HepG2 (cell line): ENCODE data around the gene CELF2. TPM values are rescaled to one million over a fixed set of nuclear protein-coding genes. Genes with fewer than 3 reads are reported as not detected.

ENCODE experiments used
- ATAC-seq: fragments of 200-7000 bp; cut with Tn5 transposase; 3 replicates; pipeline ENCODE4 v1.9.1; 2020; ENCODE audit warnings: mild to moderate bottlenecking, moderate library complexity
- BruUV-seq: library from RNA; stranded (reverse); fragments of 400-500 nt; replicated peaks from 2 replicates; lab custom pipeline; 2021; lab: Mats Ljungman, UMichigan
- CTCF ChIA-PET: fragments of 300-600 bp; formaldehyde crosslinking; extraction: SDS; loops from one replicate; lab custom pipeline; 2021; ENCODE audit warnings: low total read pairs, inconsistent platforms, low intra/inter-chr PET ratio; lab: Yijun Ruan, JAX
- POLR2A ChIA-PET: fragments of 350-600 bp; sonication (Branson Sonifier 250); formaldehyde crosslinking; loops from one replicate; lab custom pipeline; 2020; ENCODE audit warnings: antibody characterized with exemption, inconsistent platforms; lab: Yijun Ruan, JAX
- DNase-seq: peaks from one replicate; pipeline ENCODE4 v3.0.0-alpha.2; 2015; ENCODE audit warnings: low spot score
- FAIRE-seq: peaks from 3 replicates; lab custom pipeline; 2011; peaks lifted over from hg19 to GRCh38; lab: Jason Lieb, UNC
- H2AFZ ChIP-seq: one replicate; pipeline ENCODE4 v1.6.1; 2011; ENCODE audit warnings: low read length, inconsistent platforms
- H3K27ac ChIP-seq: fragments of 300-600 bp; 3 replicates; pipeline ENCODE4 v1.8.0; 2011; ENCODE audit warnings: mixed run types, mild to moderate bottlenecking, mixed read lengths, low read length, inconsistent platforms; ENCODE audit not compliant: insufficient read depth; ENCODE audit errors: extremely low read length
- H3K27me3 ChIP-seq, 2 experiments: fragments of 200-600 bp in 1 of 2; 2 replicates in 1 of 2; 3 replicates in 1 of 2; pipeline versions ENCODE4 v1.6.0 to v1.8.0; 2011; ENCODE audit warnings: low read length in 2 of 2, mild to moderate bottlenecking in 2 of 2, moderate library complexity in 2 of 2, inconsistent platforms in 1 of 2; ENCODE audit not compliant: insufficient read depth in 2 of 2, control insufficient read depth in 1 of 2
- H3K36me3 ChIP-seq, 2 experiments: fragments of 200-600 bp in 1 of 2; replicated peaks in 1 of 2; 2 replicates in 1 of 2; 3 replicates in 1 of 2; pipeline versions ENCODE4 v1.5.1 to v1.8.0; 2011; ENCODE audit warnings: low read length in 2 of 2, inconsistent platforms in 1 of 2; ENCODE audit not compliant: insufficient read depth in 2 of 2, control insufficient read depth in 1 of 2
- H3K4me1 ChIP-seq: 2 replicates; pipeline ENCODE4 v1.5.1; 2012; ENCODE audit warnings: low read length, inconsistent platforms; ENCODE audit not compliant: insufficient read depth
- H3K4me2 ChIP-seq: 2 replicates; pipeline ENCODE4 v1.6.0; 2011; ENCODE audit warnings: low read depth, low read length, inconsistent platforms
- H3K4me3 ChIP-seq, 3 experiments: fragments of 200-600 bp in 1 of 3; sonication (generic), shearing (Covaris generic) in 1 of 3; replicated peaks in 1 of 3; 2 replicates each; pipeline ENCODE4 v1.5.1; 2011 to 2016; ENCODE audit warnings: low read length in 3 of 3, inconsistent platforms in 2 of 3, low read depth in 2 of 3, mild to moderate bottlenecking in 2 of 3, control low read depth in 1 of 3, mixed read lengths in 1 of 3; ENCODE audit not compliant: insufficient read depth in 1 of 3
- H3K79me2 ChIP-seq: one replicate; pipeline ENCODE4 v1.6.1; 2011; ENCODE audit warnings: low read length, inconsistent platforms; ENCODE audit not compliant: insufficient read depth
- H3K9ac ChIP-seq: 2 replicates; pipeline ENCODE4 v1.6.0; 2011; ENCODE audit warnings: mild to moderate bottlenecking, low read depth, low read length, inconsistent platforms; ENCODE audit not compliant: insufficient read depth
- H3K9me3 ChIP-seq: 2 replicates; pipeline ENCODE4 v1.5.1; 2012; ENCODE audit warnings: mild to moderate bottlenecking, low read length
- H4K20me1 ChIP-seq: 2 replicates; pipeline ENCODE4 v1.6.0; 2011; ENCODE audit warnings: inconsistent platforms, mild to moderate bottlenecking, low read length, moderate library complexity; ENCODE audit not compliant: insufficient read depth
- ARNT2 ChIP-seq: sonication (generic); formaldehyde crosslinking; IDR thresholded peaks from 2 replicates; pipeline ENCODE4 v1.8.0; 2022; ENCODE audit warnings: mild to moderate bottlenecking, low read depth, missing genetic modification reagents, moderate library complexity
- CENPT ChIP-seq: sonication (generic); formaldehyde crosslinking; IDR thresholded peaks from 2 replicates; pipeline ENCODE4 v1.8.0; 2022; ENCODE audit warnings: low read depth, mild to moderate bottlenecking, moderate library complexity, missing genetic modification reagents
- CREB1 ChIP-seq, 2 experiments: fragments of 450-650 bp in 1 of 2; IDR thresholded peaks; 2 replicates each; pipeline ENCODE4 v1.6.1; 2016 to 2017; ENCODE audit warnings: control low read depth in 1 of 2, mild to moderate bottlenecking in 1 of 2, missing compliant biosample characterization in 1 of 2, missing genetic modification characterization in 1 of 2
- JUN ChIP-seq: sonication (generic); formaldehyde crosslinking; IDR thresholded peaks from 2 replicates; pipeline ENCODE4 v1.4.0; 2020; ENCODE audit warnings: mild to moderate bottlenecking, missing genetic modification reagents
- KLF13 ChIP-seq: sonication (generic); formaldehyde crosslinking; IDR thresholded peaks from 2 replicates; pipeline ENCODE4 v1.4.0; 2020; ENCODE audit warnings: mild to moderate bottlenecking, missing genetic modification reagents
- SP1 ChIP-seq, 2 experiments: fragments of 450-650 bp in 1 of 2; sonication (generic) in 1 of 2; formaldehyde crosslinking in 1 of 2; IDR thresholded peaks; 2 replicates each; pipeline versions ENCODE4 v1.4.0 to v1.6.1; 2016 to 2020; ENCODE audit warnings: missing genetic modification reagents in 1 of 2
- ZNF598 ChIP-seq: sonication (generic); formaldehyde crosslinking; IDR thresholded peaks from 2 replicates; pipeline ENCODE4 v1.5.1; 2020; ENCODE audit warnings: mild to moderate bottlenecking, missing genetic modification reagents, borderline replicate concordance
- ZNF660 ChIP-seq: sonication (generic); formaldehyde crosslinking; IDR thresholded peaks from 2 replicates; pipeline ENCODE4 v1.5.1; 2020; ENCODE audit warnings: mild to moderate bottlenecking, low read depth, missing genetic modification reagents, borderline replicate concordance
- WGBS: methylation state at CpG from one replicate; pipeline ENCODE4 v1.1.6; 2017; ENCODE audit warnings: low lambda C conversion rate; 5-methylcytosine and 5-hydroxymethylcytosine counted together
- in situ Hi-C: cut with HindIII; loops from 2 replicates; pipeline ENCODE4 v1.10.0; 2017; ENCODE audit warnings: low pct_unique_long_range_greater_than_20kb; ENCODE audit not compliant: extremely low pct_ligation_motif_present
- intact Hi-C: fragments of 100-400 bp; cut with micrococcal nuclease; formaldehyde crosslinking; loops from one replicate; pipeline ENCODE4 v1.10.0; 2022; ENCODE audit not compliant: unreplicated experiment
- polyA plus RNA-seq, 8 experiments: library from polyadenylated mRNA; depleted of rRNA in 3 of 8; stranded (reverse) in 7 of 8; unstranded in 1 of 8; fragments of >200 nt; fragmentation: Illumina TruSeq in 4 of 8; extraction: Trizol in 4 of 8; gene quantifications; 2 replicates each; pipeline versions ENCODE4 v1.2.1 to v1.2.3, GENCODE V29; 2011 to 2016; ENCODE audit warnings: low read depth in 4 of 8, missing spikeins in 1 of 8, mixed read lengths in 1 of 8; ENCODE audit not compliant: insufficient read depth in 1 of 8
- total RNA-seq, 5 experiments: library from RNA; depleted of rRNA; stranded (reverse); fragments of >200 nt; fragmentation: Illumina TruSeq; extraction: Trizol; gene quantifications; 2 replicates each; pipeline ENCODE4 v1.2.3, GENCODE V29; 2016; ENCODE audit warnings: low read depth in 1 of 5

CELF2 gene
- total and polyA plus RNA-seq, 2 of the 13 experiments (the other 11 are each of a cell fraction or from before 2014, with no cell fraction given): not detected

DNA sequence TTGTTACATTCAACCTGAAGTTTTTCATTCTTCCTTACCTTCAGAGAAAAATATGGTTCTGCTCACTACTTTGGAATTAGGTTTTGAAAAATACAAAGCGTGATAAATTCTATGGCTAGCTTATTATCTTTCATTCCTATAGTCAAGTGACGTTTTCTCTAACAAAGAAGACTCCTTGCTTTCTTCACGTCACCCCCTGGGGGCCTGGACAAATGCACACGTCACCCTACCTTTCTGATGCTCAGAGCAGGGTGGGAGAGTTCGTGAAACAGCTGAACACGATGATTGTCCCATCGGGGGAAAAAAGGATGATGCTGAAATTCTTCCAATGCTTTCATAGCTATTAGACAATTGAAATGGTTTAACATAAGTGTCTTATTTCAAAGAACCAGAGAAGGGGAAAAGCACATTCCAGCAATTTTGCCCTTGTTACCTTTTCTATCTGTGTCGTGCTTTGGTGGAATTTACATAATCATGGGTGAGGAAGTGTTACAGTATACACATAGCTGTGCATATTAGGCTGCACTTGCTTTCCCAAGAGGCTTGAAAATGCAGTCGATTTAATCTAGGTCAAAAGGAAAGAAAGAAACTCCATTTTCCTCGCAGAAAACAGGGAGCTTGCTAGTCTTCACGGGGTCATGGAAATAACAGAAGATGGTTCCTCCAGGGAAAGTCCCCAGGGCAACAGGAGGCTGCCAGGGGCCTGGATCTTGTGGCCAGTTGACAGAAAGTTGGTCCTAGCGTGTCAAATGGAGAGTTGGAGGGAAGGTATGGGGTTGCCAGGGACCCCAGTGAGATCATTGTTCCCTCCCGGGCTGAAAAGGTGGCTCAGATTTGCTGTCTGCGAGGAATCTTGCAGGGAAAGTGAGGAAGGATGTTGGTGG, 189.2 kb downstream of the CELF2 start:
- under 1% methylated on average over 13 of the region's 14 CpGs for WGBS
- no peaks in the 10 kb centered on the region for H3K4me1 ChIP-seq
- H3K9ac ChIP-seq: no peak overlapping the region
- H3K27me3 ChIP-seq: peaks cover 0 to 24% of the 10 kb centered on the region in 2 experiments; a peak in 3 of 5 replicates
- FAIRE-seq (no peak), DNase-seq (no peak), ATAC-seq (no peak)
- CTCF ChIA-PET: no interaction called here
- H3K4me3 ChIP-seq: no peak overlapping the region
- no peaks in the 10 kb centered on the region for H3K79me2 ChIP-seq
- H4K20me1 ChIP-seq: no peaks in the 10 kb centered on the region; the same call in 1 of the 2 replicates
- no peak overlapping the region for H2AFZ ChIP-seq
- intact Hi-C loops: no loop called here
- H3K9me3 ChIP-seq: no peaks in the 10 kb centered on the region
- in situ Hi-C loops: no loop called here
- no peaks in the 10 kb centered on the region for H3K36me3 ChIP-seq
- TF ChIP-seq ARNT2: no peak
- no peak for TF ChIP-seq ZNF598 (CRISPR knock-in tag)
- no peak for TF ChIP-seq JUN (CRISPR knock-in tag)
- TF ChIP-seq ZNF660 (CRISPR knock-in tag): no peak
- TF ChIP-seq CENPT (CRISPR knock-in tag): no peak
- no peak for TF ChIP-seq KLF13 (CRISPR knock-in tag)
- TF ChIP-seq CREB1 (IDR thresholded peaks at IDR 0.05): peak; percentile 76
- TF ChIP-seq CREB1 (CRISPR knock-in tag; IDR thresholded peaks at IDR 0.05): no peak
- TF ChIP-seq SP1 (IDR thresholded peaks at IDR 0.05): no peak
- TF ChIP-seq SP1 (CRISPR knock-in tag; IDR thresholded peaks at IDR 0.05): no peak
- TF ChIP-seq, all 625 proteins: peak for 1
- no peak overlapping the region for H3K4me2 ChIP-seq
- POLR2A ChIA-PET: no interaction called here
- no peak overlapping the region for H3K27ac ChIP-seq
- BruUV-seq: no TSS peak
